GM18867 (cell line): Measurements from ENCODE around the gene MEF2D.

ENCODE experiments used
- ATAC-seq: cut with Tn5 transposase; IDR thresholded peaks from one replicate; pipeline ENCODE4 v1.9.1; 2021; ENCODE audit warnings: mild to moderate bottlenecking, moderate library complexity; ENCODE audit not compliant: unreplicated experiment

MEF2D gene

DNA sequence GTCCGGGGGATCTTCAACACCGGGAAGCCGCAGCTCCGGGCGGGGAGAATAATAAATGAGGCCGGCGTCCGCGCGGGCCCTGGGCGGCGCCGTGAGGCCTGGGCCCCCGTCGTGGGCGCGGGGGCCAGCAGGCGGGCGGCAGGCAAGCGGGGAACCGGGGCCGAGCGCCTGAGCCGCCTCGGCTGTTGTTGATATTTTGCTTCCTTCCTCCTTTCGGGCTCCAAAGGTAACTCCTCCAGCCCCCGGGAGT lies at the start of gene MEF2D:
TSS of gene MEF2D (minus strand) at position 233 of the 250 bp plus-strand sequence. CDS start 17,483 bp downstream, outside the sequence.
- ATAC-seq: peak; percentile 2

DNA sequence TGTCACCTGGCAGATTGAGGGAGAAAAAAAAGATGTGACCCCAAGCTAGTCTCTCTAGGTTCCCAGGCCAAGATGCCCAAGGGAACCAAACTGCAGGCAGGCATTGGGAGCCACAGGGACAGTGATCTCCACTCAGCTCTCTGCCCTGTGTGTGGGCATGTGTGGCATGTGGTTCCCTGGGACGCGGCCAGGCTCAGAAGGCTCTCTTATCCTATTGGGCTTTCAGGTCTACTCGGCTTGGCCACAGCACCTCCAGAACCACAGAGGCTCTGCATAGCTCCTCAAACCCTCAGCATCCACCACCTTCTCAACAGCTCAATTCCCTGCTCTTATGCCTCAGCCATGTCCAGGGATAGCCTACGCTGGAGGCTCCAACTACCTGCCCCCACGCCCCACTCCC lies 49.8 kb upstream of the MEF2D start:
- ATAC-seq: no peak

- ATAC-seq: no peak
Observed at GRCh38 chr1:156549831-156550230, 49.3 kb upstream of the MEF2D start.

DNA sequence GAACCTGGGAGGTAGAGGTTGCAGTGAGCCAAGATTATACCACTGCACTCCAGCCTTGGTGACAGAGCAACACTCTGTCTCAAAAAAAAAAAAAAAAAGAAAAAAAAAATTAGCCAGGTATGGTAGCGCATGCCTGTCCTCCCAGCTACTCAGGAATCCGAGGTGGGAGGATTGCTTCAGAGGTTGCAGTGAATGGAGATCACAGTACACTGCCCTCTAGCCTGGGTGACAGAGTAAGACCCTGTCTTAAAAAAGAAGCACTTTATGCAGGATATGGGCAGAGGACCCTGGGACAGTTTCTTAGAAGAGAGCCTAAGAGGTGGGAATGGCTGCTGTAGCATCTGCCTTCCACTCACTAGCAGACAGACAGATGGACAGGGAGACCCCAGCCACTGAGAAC lies 48.8 kb upstream of the MEF2D start:
- no peak for ATAC-seq

- no peak for ATAC-seq
Observed at GRCh38 chr1:156547982-156548381, 47.4 kb upstream of the MEF2D start.

- no peak for ATAC-seq
Observed at GRCh38 chr1:156547434-156547833, 46.9 kb upstream of the MEF2D start.

DNA sequence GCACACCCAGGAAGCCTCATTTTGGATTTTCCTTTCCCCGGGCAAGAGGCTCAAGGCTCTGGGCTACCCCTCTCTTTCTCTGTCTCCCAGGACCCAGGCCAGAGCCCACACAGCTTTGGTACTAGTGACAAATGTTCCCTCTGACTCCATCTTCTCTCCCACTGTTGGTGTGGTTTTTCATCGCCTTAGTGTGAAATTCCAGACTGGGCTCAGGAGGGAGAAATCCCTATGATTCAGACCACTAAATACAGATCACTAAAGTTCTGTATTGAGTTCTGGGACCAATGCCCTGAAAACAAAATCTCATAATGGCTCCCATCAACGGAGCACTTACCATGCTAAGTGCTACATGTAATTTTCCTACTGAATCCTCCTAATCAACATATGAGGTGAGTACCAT lies 45.7 kb upstream of the MEF2D start:
- no peak for ATAC-seq

- no peak for ATAC-seq
Observed at GRCh38 chr1:156544592-156545102, 44.1 kb upstream of the MEF2D start.

- no peak for ATAC-seq
Observed at GRCh38 chr1:156543066-156543465, 42.5 kb upstream of the MEF2D start.

- no peak for ATAC-seq
Observed at GRCh38 chr1:156540955-156541354, 40.4 kb upstream of the MEF2D start.

DNA sequence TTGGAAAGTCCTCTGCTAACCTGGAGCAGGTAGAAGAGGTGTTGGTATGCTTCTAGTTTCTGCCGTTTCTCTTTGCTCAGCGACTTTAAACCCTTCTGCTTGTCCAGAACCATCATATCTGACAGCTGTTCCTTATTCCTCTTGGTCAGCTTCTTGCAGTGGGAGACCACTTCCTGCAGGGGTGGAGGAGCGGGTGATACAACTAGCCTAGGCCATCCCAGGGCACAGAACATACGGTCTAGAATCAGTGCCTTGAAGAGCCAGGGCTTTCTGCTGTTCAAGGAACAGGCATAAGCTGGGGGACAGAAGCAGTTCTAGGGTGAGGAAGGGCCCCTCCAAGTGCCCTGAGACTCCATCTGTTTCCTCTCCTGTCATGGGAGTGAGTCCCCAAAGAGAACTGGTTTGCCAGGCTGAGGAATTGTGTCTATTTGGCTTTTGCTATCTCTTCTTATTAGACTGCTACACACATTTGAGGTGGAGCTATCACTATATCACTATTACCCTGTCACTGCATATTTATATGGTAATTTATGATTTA lies 39.3 kb upstream of the MEF2D start:
- ATAC-seq: no peak

GRCh38 chr1:156538711-156539440 lies 38.3 kb upstream of the MEF2D start:
- ATAC-seq: no peak

DNA sequence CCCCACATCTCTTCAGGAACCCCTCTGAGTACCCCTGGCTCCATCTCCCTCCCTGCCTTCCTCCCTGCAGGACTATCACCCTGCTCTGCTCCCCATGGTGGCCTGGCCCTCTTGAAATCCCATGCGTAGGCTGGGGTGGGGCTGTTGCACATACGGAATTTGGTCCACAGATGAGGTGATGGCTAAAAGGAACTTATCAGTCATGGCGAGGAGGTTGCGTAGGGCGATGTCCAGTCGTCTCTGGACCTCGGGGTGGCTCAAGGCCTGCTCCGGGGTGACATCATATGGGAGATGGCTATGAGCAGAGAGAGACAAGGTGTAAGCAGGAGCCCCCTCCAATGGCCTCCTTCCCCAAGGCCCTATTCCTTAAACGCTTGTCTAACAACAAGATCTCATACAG lies 36.5 kb upstream of the MEF2D start:
- ATAC-seq: no peak

DNA sequence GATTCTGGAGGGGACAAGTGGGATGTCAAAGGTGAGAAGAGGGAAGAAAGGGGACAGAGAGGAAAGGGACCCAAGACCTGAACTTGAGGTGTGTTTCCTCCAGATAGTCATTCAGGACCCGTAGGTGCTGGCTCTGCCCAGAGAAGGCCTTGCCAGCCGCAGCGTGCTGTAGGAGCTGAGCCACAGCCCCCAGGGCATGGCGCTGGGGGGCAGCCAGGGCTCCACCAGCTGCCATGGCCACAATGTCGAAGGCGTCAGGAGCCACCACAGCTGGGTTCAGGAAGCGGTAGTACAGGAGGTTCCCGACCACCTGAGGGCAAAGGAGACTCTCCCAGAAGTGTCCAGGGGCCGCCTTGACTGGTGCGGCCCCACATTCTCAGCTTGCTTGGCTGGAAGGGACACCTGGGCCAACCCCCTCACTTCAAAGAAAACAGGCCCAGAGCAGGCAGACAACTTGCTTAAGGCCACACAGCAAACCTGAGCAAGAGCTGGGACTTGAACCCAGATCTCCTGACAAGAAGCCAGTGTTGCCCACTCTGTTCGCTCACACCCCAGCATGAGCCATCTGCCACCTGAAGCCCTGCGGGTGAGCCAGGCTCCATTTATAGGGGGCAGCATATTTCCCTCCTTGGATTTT lies 34.0 kb upstream of the MEF2D start:
- ATAC-seq: no peak

DNA sequence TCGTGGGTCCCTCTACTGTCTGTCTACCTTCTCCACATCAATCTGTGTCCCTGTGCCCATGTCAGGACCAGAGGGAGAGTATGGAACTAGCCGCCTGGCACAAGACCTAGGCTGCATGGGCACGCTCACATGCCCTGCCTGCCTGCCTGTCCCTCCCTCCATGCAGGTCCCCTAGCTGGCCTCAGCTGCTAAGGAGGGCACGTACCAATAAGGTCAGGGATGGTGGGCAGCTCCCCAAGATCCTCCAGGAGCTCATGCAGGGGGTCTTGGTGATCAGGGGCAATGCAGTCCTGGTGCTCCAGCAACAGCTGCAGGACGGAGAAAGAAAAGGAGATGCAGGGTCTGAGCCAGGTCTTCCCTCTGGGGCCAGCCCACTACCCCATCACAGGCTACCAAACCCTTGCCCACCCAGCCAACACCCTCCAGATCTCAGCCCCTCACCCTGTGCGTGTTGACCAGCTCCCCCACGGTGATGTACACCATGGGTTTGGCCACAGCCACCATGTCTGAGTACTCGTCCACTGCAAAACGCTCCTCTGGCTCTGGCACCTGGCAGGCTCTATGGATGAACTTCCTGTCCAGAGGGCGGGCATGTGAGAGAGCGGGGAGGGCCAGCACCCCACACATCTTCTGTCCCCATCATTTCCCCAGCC lies 33.1 kb upstream of the MEF2D start:
- no peak for ATAC-seq

GRCh38 chr1:156532374-156532773 lies 31.8 kb upstream of the MEF2D start:
- no peak for ATAC-seq

DNA sequence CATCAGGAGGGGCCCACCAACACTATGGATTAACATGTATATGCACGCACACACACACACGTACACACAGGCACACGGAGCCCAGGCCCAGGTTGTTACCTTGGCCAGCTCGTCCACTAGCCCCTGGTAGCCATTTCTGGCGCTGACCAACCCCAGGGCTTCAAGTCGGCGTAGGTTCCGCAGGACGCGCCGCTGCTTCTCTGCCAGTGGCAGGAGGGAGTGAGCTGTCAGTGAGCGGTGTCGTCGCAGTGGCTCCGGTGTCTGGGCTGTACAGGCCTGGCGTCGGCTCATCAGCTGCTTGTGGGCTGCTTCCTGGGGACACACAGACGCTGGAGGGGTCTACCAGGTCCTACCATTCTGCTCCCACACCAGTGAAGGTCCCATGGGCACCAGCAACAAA lies 29.4 kb upstream of the MEF2D start:
- no peak for ATAC-seq

GRCh38 chr1:156528875-156529425 lies 28.4 kb upstream of the MEF2D start:
- ATAC-seq: no peak

DNA sequence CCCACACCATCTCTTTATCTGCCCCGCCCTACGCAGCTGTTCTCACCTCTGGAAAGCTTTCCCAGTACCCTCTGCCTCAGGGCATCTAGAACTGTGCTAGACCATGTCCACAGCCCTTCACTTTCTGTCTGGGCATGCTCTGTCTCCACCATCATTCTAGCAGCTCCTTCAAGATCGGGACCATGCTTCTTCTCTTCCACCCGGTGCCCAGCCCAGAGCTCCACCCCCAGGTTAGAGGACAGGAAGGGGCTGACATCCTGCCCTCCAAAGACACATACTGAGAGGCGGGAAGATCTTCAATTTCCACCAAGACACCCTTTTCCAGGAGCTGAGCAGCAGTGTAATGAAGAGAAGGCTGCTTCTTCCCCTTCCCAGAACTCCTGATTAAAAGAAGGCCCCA lies 27.7 kb upstream of the MEF2D start:
- ATAC-seq: no peak

DNA sequence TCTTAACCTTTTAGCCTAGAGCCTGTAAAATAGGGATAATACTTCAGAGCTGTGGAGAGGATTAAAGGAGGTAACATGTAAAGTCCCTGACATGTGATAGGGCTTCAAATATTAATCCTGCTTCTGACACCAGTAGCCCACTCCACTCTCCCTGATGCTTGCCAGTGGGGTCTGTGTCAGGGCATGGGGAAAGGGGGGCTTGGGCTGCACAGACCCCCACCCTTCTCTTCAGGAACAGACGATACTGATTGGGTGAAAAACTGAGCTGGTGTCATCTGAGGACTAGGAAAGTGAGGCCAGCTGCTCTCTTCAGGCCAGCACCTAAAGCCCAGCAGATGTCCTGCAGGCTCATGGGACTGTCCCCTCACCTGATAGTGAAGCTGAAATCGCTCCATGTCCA lies 27.0 kb upstream of the MEF2D start:
- no peak for ATAC-seq

DNA sequence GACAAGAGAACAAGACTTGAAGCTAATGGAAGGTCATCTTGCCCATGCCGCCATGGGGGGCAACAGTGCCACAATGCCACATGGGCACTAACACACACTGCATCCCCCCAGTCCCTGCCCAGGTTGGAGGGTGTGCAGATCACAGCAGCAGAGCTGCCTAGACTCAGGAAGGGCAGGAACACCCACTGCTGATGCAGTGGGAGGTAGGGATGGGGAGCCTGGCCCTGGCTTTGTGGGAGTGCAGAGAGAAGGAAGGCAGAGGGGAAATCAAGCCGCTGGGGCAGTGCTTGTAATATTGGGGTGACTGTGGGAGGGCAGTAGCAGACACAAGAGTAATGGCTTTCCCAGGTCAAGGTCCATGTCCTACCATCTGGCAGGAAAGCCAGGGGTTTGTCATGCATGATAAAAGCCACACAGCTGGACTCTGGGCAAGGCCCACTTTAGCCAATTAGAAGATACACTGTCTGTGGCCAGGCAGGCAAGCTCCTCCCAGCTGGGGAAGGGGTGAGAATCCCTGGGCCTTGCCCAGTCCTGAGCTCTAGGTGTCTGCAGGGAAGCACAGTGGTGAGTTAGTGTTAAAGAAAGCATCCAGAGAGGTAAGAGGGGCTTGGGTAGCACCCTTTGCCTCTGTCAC lies 25.4 kb upstream of the MEF2D start:
- ATAC-seq: no peak
